Measurements from ENCODE around the gene KANSL2.
A peak's percentile ranks its signal among the peaks of the same experiment; 100 is the strongest.

Gene KANSL2

DNA sequence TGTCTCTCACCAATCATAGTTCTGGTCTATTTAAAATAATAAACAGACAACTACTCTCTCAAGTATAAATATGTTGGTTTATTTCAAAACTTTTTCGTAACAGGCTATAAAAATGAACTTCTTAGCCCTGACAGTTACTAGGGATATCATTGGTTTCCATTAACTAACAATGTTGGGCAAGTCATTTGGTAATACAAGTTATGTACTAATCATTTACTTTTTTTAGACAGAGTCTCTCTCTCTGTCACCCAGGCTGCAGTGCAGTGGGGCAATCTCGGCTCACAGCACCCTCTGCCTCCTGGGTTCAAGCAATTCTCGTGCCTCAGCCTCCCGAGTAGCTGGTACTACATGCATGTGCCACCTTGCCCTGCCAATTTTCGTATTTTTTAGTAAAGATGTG lies 14.6 kb upstream of the KANSL2 start:
- peak in 1 of 2 experiments; percentile 36 for DNase-seq (ENCODE audit: low read depth in 1 of 2, low spot score in 1 of 2)
- Histone ChIP-seq H3K27me3 (ENCODE audit: insufficient read depth, poor library complexity, severe bottlenecking) (no peaks in the 10 kb centered on the region), H3K27ac (replicated peaks) (no peak overlapping the region), H3K4me3 (replicated peaks; ENCODE audit: insufficient read depth, low read length) (no peak overlapping the region)
- TF ChIP-seq POLR2AphosphoS5 (IDR thresholded peaks at IDR 0.05; ENCODE audit: low read depth) (no peak), SPI1 (IDR thresholded peaks at IDR 0.05; ENCODE audit: borderline replicate concordance, low read depth) (no peak), CTCF (IDR thresholded peaks at IDR 0.05; ENCODE audit: insufficient read depth, low read length) (no peak), GABPA (IDR thresholded peaks at IDR 0.05; ENCODE audit: low read depth) (no peak)
- TF ChIP-seq, protein P1, sequence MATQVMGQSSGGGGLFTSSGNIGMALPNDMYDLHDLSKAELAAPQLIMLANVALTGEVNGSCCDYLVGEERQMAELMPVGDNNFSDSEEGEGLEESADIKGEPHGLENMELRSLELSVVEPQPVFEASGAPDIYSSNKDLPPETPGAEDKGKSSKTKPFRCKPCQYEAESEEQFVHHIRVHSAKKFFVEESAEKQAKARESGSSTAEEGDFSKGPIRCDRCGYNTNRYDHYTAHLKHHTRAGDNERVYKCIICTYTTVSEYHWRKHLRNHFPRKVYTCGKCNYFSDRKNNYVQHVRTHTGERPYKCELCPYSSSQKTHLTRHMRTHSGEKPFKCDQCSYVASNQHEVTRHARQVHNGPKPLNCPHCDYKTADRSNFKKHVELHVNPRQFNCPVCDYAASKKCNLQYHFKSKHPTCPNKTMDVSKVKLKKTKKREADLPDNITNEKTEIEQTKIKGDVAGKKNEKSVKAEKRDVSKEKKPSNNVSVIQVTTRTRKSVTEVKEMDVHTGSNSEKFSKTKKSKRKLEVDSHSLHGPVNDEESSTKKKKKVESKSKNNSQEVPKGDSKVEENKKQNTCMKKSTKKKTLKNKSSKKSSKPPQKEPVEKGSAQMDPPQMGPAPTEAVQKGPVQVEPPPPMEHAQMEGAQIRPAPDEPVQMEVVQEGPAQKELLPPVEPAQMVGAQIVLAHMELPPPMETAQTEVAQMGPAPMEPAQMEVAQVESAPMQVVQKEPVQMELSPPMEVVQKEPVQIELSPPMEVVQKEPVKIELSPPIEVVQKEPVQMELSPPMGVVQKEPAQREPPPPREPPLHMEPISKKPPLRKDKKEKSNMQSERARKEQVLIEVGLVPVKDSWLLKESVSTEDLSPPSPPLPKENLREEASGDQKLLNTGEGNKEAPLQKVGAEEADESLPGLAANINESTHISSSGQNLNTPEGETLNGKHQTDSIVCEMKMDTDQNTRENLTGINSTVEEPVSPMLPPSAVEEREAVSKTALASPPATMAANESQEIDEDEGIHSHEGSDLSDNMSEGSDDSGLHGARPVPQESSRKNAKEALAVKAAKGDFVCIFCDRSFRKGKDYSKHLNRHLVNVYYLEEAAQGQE (IDR thresholded peaks at IDR 0.05; ENCODE audit: insufficient replicate concordance, low read depth): no peak

GRCh38 chr12:48695859-48696258 lies 13.8 kb upstream of the KANSL2 start:
- Histone ChIP-seq H3K27ac (replicated peaks) (no peak overlapping the region), H3K4me3 (replicated peaks; ENCODE audit: insufficient read depth, low read length) (no peak overlapping the region), H3K27me3 (ENCODE audit: insufficient read depth, poor library complexity, severe bottlenecking) (no peaks in the 10 kb centered on the region)
- TF ChIP-seq POLR2AphosphoS5 (IDR thresholded peaks at IDR 0.05; ENCODE audit: low read depth): no peak
- no peak for TF ChIP-seq CTCF (IDR thresholded peaks at IDR 0.05; ENCODE audit: insufficient read depth, low read length)
- no peak for TF ChIP-seq SPI1 (IDR thresholded peaks at IDR 0.05; ENCODE audit: borderline replicate concordance, low read depth)
- TF ChIP-seq, protein P1 (IDR thresholded peaks at IDR 0.05; ENCODE audit: insufficient replicate concordance, low read depth): no peak
- TF ChIP-seq GABPA (IDR thresholded peaks at IDR 0.05; ENCODE audit: low read depth): no peak
- DNase-seq (ENCODE audit: low read depth in 1 of 2, low spot score in 1 of 2): no peak

DNA sequence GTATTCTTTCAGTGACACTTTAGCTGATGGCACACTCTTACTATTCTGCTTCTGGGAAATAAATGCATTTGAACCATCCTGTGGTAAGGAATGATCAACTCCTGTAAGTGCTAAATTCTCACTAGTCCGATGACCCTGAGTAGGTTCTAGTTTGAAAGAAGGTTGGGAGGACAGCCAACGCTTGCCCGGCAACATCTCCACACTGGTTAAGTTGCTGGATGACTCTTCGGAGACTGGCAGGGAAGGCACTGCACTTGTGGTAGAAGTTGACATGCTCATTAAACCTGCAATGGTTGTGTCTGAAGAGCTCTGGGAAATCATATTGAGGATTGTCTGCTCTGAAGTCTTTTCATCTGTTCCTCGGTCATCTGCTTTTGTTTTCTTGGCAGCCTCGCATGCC lies 12.0 kb upstream of the KANSL2 start:
- no peak for DNase-seq (ENCODE audit: low read depth in 1 of 2, low spot score in 1 of 2)
- Histone ChIP-seq H3K27me3 (ENCODE audit: insufficient read depth, poor library complexity, severe bottlenecking) (no peaks in the 10 kb centered on the region), H3K4me3 (replicated peaks; ENCODE audit: insufficient read depth, low read length) (no peak overlapping the region), H3K27ac (replicated peaks) (no peak overlapping the region)
- TF ChIP-seq GABPA (IDR thresholded peaks at IDR 0.05; ENCODE audit: low read depth) (no peak), POLR2AphosphoS5 (IDR thresholded peaks at IDR 0.05; ENCODE audit: low read depth) (no peak), CTCF (IDR thresholded peaks at IDR 0.05; ENCODE audit: insufficient read depth, low read length) (no peak), SPI1 (IDR thresholded peaks at IDR 0.05; ENCODE audit: borderline replicate concordance, low read depth) (no peak)
- TF ChIP-seq, protein P1 (IDR thresholded peaks at IDR 0.05; ENCODE audit: insufficient replicate concordance, low read depth): no peak
